Endothelial cell of umbilical vein (primary cell): Measurements from ENCODE around the gene TYRO3. TPM values are rescaled to one million over a fixed set of nuclear protein-coding genes. Genes with fewer than 3 reads are reported as not detected.

ENCODE experiments used
- BruUV-seq: library from RNA; stranded (reverse); fragments of 400-500 nt; replicated peaks from 2 replicates; lab custom pipeline; 2021; lab: Mats Ljungman, UMichigan
- CTCF ChIA-PET: fragments of 300-600, 350-600 bp; sonication (Branson Sonifier 250); formaldehyde crosslinking; loops from one replicate; lab custom pipeline; 2021; ENCODE audit warnings: antibody characterized with exemption, inconsistent platforms; lab: Charles Lee
- POLR2A ChIA-PET: fragments of 300-600, 350-600 bp; sonication (Branson Sonifier 250); formaldehyde crosslinking; loops from one replicate; lab custom pipeline; 2021; ENCODE audit warnings: antibody characterized with exemption, inconsistent platforms; lab: Charles Lee
- DNase-seq: peaks from one replicate; pipeline ENCODE4 v3.0.0-alpha.2; 2011; ENCODE audit warnings: low read depth, low spot score
- FAIRE-seq: peaks from 2 replicates; lab custom pipeline; 2011; peaks lifted over from hg19 to GRCh38; lab: Jason Lieb, UNC
- H2AFZ ChIP-seq: 2 replicates; pipeline ENCODE4 v1.6.0; 2012; ENCODE audit warnings: low read depth, low read length, control low read depth, inconsistent platforms
- H3K27ac ChIP-seq: 2 replicates; pipeline ENCODE4 v1.5.1; 2011; ENCODE audit warnings: low read depth, mild to moderate bottlenecking, control low read depth, low read length, moderate library complexity; ENCODE audit not compliant: insufficient read depth
- H3K27me3 ChIP-seq, 2 experiments: 2 replicates each; pipeline versions ENCODE4 v1.6.0 to v1.6.1; 2011; ENCODE audit warnings: low read length in 2 of 2, mixed read lengths in 1 of 2; ENCODE audit not compliant: control insufficient read depth in 2 of 2, insufficient read depth in 2 of 2
- H3K36me3 ChIP-seq, 2 experiments: 2 replicates in 1 of 2; 3 replicates in 1 of 2; pipeline ENCODE4 v1.5.1; 2011; ENCODE audit warnings: low read length in 2 of 2, mild to moderate bottlenecking in 1 of 2, moderate library complexity in 1 of 2; ENCODE audit not compliant: control insufficient read depth in 2 of 2, insufficient read depth in 2 of 2; ENCODE audit errors: extremely low read depth in 1 of 2
- H3K4me1 ChIP-seq: 3 replicates; pipeline ENCODE4 v1.5.1; 2011; ENCODE audit warnings: mild to moderate bottlenecking, low read length; ENCODE audit not compliant: control insufficient read depth, insufficient read depth; ENCODE audit errors: extremely low read depth
- H3K4me2 ChIP-seq: 2 replicates; pipeline ENCODE4 v1.6.1; 2011; ENCODE audit warnings: low read length, control low read depth, mixed read lengths; ENCODE audit not compliant: insufficient read depth
- H3K4me3 ChIP-seq, 3 experiments: fragments of 200-600 bp in 1 of 3; sonication (generic), shearing (Covaris generic) in 1 of 3; replicated peaks in 1 of 3; 2 replicates each; pipeline ENCODE4 v1.5.1; 2011 to 2016; ENCODE audit warnings: control low read depth in 3 of 3, low read length in 3 of 3, mild to moderate bottlenecking in 2 of 3, inconsistent platforms in 1 of 3, low read depth in 1 of 3, moderate library complexity in 1 of 3; ENCODE audit not compliant: insufficient read depth in 1 of 3
- H3K79me2 ChIP-seq: 2 replicates; pipeline ENCODE4 v1.6.0; 2012; ENCODE audit warnings: low read length, inconsistent platforms; ENCODE audit not compliant: control insufficient read depth, insufficient read depth
- H3K9ac ChIP-seq: replicated peaks from 2 replicates; pipeline ENCODE3; 2011; ENCODE audit warnings: low read length, control low read depth; ENCODE audit not compliant: insufficient read depth; ENCODE audit errors: extremely low read depth
- H3K9me1 ChIP-seq: replicated peaks from 3 replicates; pipeline ENCODE4 v1.6.0; 2011; ENCODE audit warnings: mild to moderate bottlenecking, low read length; ENCODE audit not compliant: control insufficient read depth, insufficient read depth; ENCODE audit errors: extremely low read depth
- H3K9me3 ChIP-seq: replicated peaks from 2 replicates; pipeline ENCODE4 v1.5.1; 2012; ENCODE audit warnings: low read length, inconsistent platforms; ENCODE audit not compliant: control insufficient read depth, insufficient read depth
- H4K20me1 ChIP-seq: replicated peaks from 2 replicates; pipeline ENCODE3; 2011; ENCODE audit warnings: mild to moderate bottlenecking, low read length; ENCODE audit not compliant: control insufficient read depth, insufficient read depth; ENCODE audit errors: extremely low read depth
- EZH2 ChIP-seq: IDR thresholded peaks from 2 replicates; pipeline ENCODE4 v1.6.1; 2012; ENCODE audit warnings: borderline replicate concordance, low read depth, mild to moderate bottlenecking, moderate library complexity, low read length, inconsistent platforms; ENCODE audit not compliant: severe bottlenecking
- FOS ChIP-seq: IDR thresholded peaks from 2 replicates; pipeline ENCODE4 v1.6.1; 2011; ENCODE audit warnings: mild to moderate bottlenecking, low read length, moderate library complexity, borderline replicate concordance; ENCODE audit not compliant: insufficient read depth
- GATA2 ChIP-seq: IDR thresholded peaks from 2 replicates; pipeline ENCODE4 v1.7.0; 2011; ENCODE audit warnings: low read depth, mild to moderate bottlenecking, moderate library complexity, mixed read lengths, low read length; ENCODE audit not compliant: insufficient read length, insufficient read depth
- JUN ChIP-seq: IDR thresholded peaks from 2 replicates; pipeline ENCODE4 v1.6.1; 2011; ENCODE audit warnings: borderline replicate concordance, low read depth; ENCODE audit not compliant: insufficient read length, insufficient read depth
- MYC ChIP-seq: IDR thresholded peaks from one replicate; pipeline ENCODE4 v1.6.1; 2011; ENCODE audit warnings: mild to moderate bottlenecking, low read depth, low read length
- POLR2A ChIP-seq: IDR thresholded peaks from 2 replicates; pipeline ENCODE4 v1.6.1; 2012; ENCODE audit warnings: low read depth, mild to moderate bottlenecking, control low read depth, low read length
- POLR2AphosphoS5 ChIP-seq: IDR thresholded peaks from 2 replicates; pipeline ENCODE4 v1.6.1; 2012; ENCODE audit warnings: low read depth, mild to moderate bottlenecking, control low read depth, low read length, moderate library complexity; ENCODE audit not compliant: insufficient read depth
- dilution Hi-C: fragments of 300-500 bp; cut with MboI; formaldehyde crosslinking; loops from one replicate; pipeline ENCODE4 v1.15.0; 2019; ENCODE audit warnings: low sequenced_read_pairs; ENCODE audit not compliant: extremely low pct_ligation_motif_present
- intact Hi-C: fragments of 100-400 bp; cut with micrococcal nuclease; formaldehyde crosslinking; loops from one replicate; pipeline ENCODE4 v1.10.0; 2022
- polyA plus RNA-seq, 4 experiments: library from polyadenylated mRNA; depleted of rRNA in 3 of 4; stranded (reverse) in 3 of 4; unstranded in 1 of 4; fragments of >200 nt; gene quantifications; 2 replicates each; pipeline versions ENCODE4 v1.2.1 to v1.2.3, GENCODE V29; 2011 to 2012; ENCODE audit warnings: missing spikeins in 1 of 4
- total RNA-seq: library from RNA; stranded (reverse); gene quantifications from 2 replicates; pipeline ENCODE4 v1.2.3, GENCODE V29; 2021
- TF ChIP-seq, protein P1 (sequence below), 2 donors: IDR thresholded peaks; 1 replicate in 1 of 2; 2 replicates in 1 of 2; pipeline ENCODE4 v1.5.1; 2011; ENCODE audit warnings: low read length in 2 of 2, mild to moderate bottlenecking in 2 of 2, moderate library complexity in 2 of 2, control low read depth in 1 of 2, inconsistent platforms in 1 of 2, low read depth in 1 of 2; ENCODE audit not compliant: insufficient read depth in 1 of 2; ENCODE audit errors: extremely low read depth in 1 of 2
- TF ChIP-seq, protein P2 (sequence below): IDR thresholded peaks from 2 replicates; pipeline ENCODE4 v1.6.1; 2011; ENCODE audit not compliant: insufficient read depth, insufficient read length

TYRO3 gene
- total and polyA plus RNA-seq, 2 donors (not counting 3 experiments of a cell fraction or from before 2014, with no cell fraction given) = 14.1 to 14.5 TPM

DNA sequence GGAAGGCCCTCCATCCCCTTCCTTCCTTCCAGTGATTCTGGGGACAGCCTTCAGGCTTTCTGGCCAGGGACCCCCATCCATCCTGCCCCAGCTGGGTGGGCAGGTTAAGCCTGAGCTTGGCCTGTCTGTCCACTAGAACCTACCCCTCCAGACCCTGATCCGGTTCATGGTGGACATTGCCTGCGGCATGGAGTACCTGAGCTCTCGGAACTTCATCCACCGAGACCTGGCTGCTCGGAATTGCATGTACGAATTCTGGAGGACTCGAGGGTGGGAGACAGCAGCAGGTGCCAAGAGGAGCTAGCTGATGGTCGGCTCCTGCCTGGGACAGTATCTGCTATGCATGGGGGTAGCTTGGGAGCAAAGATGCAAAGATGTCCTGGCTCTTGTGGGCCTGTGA, 13.9 kb downstream of the TYRO3 start:
- Histone ChIP-seq H3K4me2 (no peak overlapping the region), H3K9me1 (no peaks in the 10 kb centered on the region), H3K9ac (no peak overlapping the region), H3K27ac (no peak overlapping the region), H3K36me3 (peaks cover 0 to 5% of the 10 kb centered on the region in 2 experiments), H3K79me2 (no peaks in the 10 kb centered on the region), H2AFZ (no peak overlapping the region), H3K4me3 (no peak overlapping the region), H3K4me1 (no peaks in the 10 kb centered on the region), H4K20me1 (no peaks in the 10 kb centered on the region), H3K9me3 (no peaks in the 10 kb centered on the region), H3K27me3 (no peaks in the 10 kb centered on the region)
- POLR2A ChIA-PET = no interaction called here
- CTCF ChIA-PET = no interaction called here
- DNase-seq (no peak), FAIRE-seq (no peak)
- dilution Hi-C loops = no loop called here
- no peak for TF ChIP-seq GATA2
- no peak for TF ChIP-seq FOS
- no peak for TF ChIP-seq POLR2AphosphoS5
- no peak for TF ChIP-seq JUN
- TF ChIP-seq, protein P1, sequence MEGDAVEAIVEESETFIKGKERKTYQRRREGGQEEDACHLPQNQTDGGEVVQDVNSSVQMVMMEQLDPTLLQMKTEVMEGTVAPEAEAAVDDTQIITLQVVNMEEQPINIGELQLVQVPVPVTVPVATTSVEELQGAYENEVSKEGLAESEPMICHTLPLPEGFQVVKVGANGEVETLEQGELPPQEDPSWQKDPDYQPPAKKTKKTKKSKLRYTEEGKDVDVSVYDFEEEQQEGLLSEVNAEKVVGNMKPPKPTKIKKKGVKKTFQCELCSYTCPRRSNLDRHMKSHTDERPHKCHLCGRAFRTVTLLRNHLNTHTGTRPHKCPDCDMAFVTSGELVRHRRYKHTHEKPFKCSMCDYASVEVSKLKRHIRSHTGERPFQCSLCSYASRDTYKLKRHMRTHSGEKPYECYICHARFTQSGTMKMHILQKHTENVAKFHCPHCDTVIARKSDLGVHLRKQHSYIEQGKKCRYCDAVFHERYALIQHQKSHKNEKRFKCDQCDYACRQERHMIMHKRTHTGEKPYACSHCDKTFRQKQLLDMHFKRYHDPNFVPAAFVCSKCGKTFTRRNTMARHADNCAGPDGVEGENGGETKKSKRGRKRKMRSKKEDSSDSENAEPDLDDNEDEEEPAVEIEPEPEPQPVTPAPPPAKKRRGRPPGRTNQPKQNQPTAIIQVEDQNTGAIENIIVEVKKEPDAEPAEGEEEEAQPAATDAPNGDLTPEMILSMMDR (IDR thresholded peaks at IDR 0.05; ENCODE audit: extremely low read depth in 1 of 2, insufficient read depth in 1 of 2, low read depth in 1 of 2, low read length in 2 of 2) = no peak
- no peak for TF ChIP-seq POLR2A
- no peak for TF ChIP-seq MYC
- TF ChIP-seq, protein P2, sequence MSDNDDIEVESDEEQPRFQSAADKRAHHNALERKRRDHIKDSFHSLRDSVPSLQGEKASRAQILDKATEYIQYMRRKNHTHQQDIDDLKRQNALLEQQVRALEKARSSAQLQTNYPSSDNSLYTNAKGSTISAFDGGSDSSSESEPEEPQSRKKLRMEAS = no peak
- no peak for TF ChIP-seq EZH2
- no TSS peak for BruUV-seq
- intact Hi-C loops = no loop called here
